ENCODE measurements around the gene CCNO.

CCNO gene

GRCh38 chr5:55222092-55222984 is 11.1 kb downstream of the CCNO start:
- no peak for DNase-seq

- DNase-seq = no peak
Observed at GRCh38 chr5:55220433-55221185, 12.8 kb downstream of the CCNO start.

- no peak for DNase-seq
Observed at GRCh38 chr5:55219770-55220169, 13.6 kb downstream of the CCNO start.

GRCh38 chr5:55218967-55219366 is 14.4 kb downstream of the CCNO start:
- no peak for DNase-seq

- no peak for DNase-seq
Observed at GRCh38 chr5:55211184-55211874, 22.1 kb downstream of the CCNO start.

GRCh38 chr5:55205001-55205400 is 28.4 kb downstream of the CCNO start:
- DNase-seq = no peak

GRCh38 chr5:55191165-55191564 is 42.2 kb downstream of the CCNO start:
- no peak for DNase-seq

- no peak for DNase-seq
Observed at GRCh38 chr5:55188656-55189540, 44.5 kb downstream of the CCNO start.

GRCh38 chr5:55187370-55187769 is 46.0 kb downstream of the CCNO start:
- DNase-seq = no peak

Measured in NCI-H446 treated with DMSO at 0.1 percent for 48 hours (cell line).